Neural cell (in vitro differentiated cells): Measurements from ENCODE around the gene TRIM68. TPM values are rescaled to one million over a fixed set of nuclear protein-coding genes. Genes with fewer than 3 reads are reported as not detected.

Experiments used
- H2AFZ ChIP-seq: fragments of 200-600, 300-800 bp; sonication (generic), shearing (Covaris generic); 2 replicates; pipeline ENCODE4 v1.6.0; 2014; ENCODE audit warnings: low read depth, mild to moderate bottlenecking, antibody characterized with exemption, low read length, moderate library complexity
- H3F3A ChIP-seq: fragments of 200-600 bp; shearing (Covaris generic); 2 replicates; pipeline ENCODE4 v1.6.1; 2016; ENCODE audit warnings: mild to moderate bottlenecking, moderate library complexity, mixed read lengths, antibody characterized with exemption, low read length; ENCODE audit not compliant: insufficient read depth, poor library complexity, severe bottlenecking
- H3K27ac ChIP-seq: fragments of 200-600, 300-800 bp; sonication (generic), shearing (Covaris generic); 2 replicates; pipeline ENCODE4 v1.5.1; 2014; ENCODE audit warnings: mild to moderate bottlenecking, low read length, moderate library complexity
- H3K27me3 ChIP-seq: fragments of 300-800, 200-600 bp; sonication (generic), shearing (Covaris generic); 2 replicates; pipeline ENCODE4 v1.6.0; 2014; ENCODE audit warnings: mild to moderate bottlenecking, low read depth, low read length, moderate library complexity; ENCODE audit not compliant: insufficient read depth
- H3K36me3 ChIP-seq: fragments of 300-800, 200-600 bp; sonication (generic), shearing (Covaris generic); 2 replicates; pipeline ENCODE4 v1.5.1; 2014; ENCODE audit warnings: mild to moderate bottlenecking, antibody characterized with exemption, low read length, moderate library complexity; ENCODE audit not compliant: insufficient read depth
- H3K4me2 ChIP-seq: fragments of 300-800, 200-600 bp; sonication (generic), shearing (Covaris generic); 2 replicates; pipeline ENCODE4 v1.6.0; 2014; ENCODE audit warnings: mild to moderate bottlenecking, low read length
- H3K4me3 ChIP-seq: fragments of 300-800, 200-600 bp; sonication (generic), shearing (Covaris generic); 2 replicates; pipeline ENCODE4 v1.5.1; 2014; ENCODE audit warnings: mild to moderate bottlenecking, low read length, moderate library complexity
- H3K79me2 ChIP-seq: fragments of 200-600 bp; shearing (Covaris generic); replicated peaks from 2 replicates; pipeline ENCODE4 v1.6.0; 2014; ENCODE audit warnings: mild to moderate bottlenecking, low read length, moderate library complexity; ENCODE audit not compliant: insufficient read depth
- H3K9ac ChIP-seq: fragments of 300-800, 200-600 bp; sonication (generic), shearing (Covaris generic); 2 replicates; pipeline ENCODE4 v1.6.1; 2016; ENCODE audit warnings: mild to moderate bottlenecking, low read length, mixed read lengths
- H3K9me2 ChIP-seq: fragments of 200-600 bp; shearing (Covaris generic); 2 replicates; pipeline ENCODE4 v1.6.1; 2016; ENCODE audit warnings: mild to moderate bottlenecking, low read length, mixed read lengths; ENCODE audit not compliant: insufficient read depth
- H3K9me3 ChIP-seq: fragments of 200-600, 300-800 bp; sonication (generic), shearing (Covaris generic); 2 replicates; pipeline ENCODE4 v1.6.1; 2016; ENCODE audit warnings: mild to moderate bottlenecking, mixed run types, low read length, moderate library complexity, mixed read lengths
- H4K20me1 ChIP-seq: fragments of 200-600 bp; shearing (Covaris generic); 2 replicates; pipeline ENCODE4 v1.6.1; 2016; ENCODE audit warnings: mild to moderate bottlenecking, mixed run types; ENCODE audit not compliant: insufficient read depth
- EP300 ChIP-seq: fragments of 450-650 bp; conservative IDR thresholded peaks from 2 replicates; pipeline ENCODE4 v1.6.1; 2014; ENCODE audit warnings: antibody characterized with exemption, mild to moderate bottlenecking, moderate library complexity; ENCODE audit not compliant: poor library complexity, severe bottlenecking
- EZH2 ChIP-seq: fragments of 200-600, 300-800 bp; shearing (Covaris generic), sonication (generic); IDR thresholded peaks from 2 replicates; pipeline ENCODE4 v1.6.1; 2014; ENCODE audit warnings: antibody characterized with exemption, low read length, borderline replicate concordance, mild to moderate bottlenecking; ENCODE audit not compliant: insufficient read depth, poor library complexity, severe bottlenecking
- MXI1 ChIP-seq: fragments of 450-650 bp; conservative IDR thresholded peaks from 2 replicates; pipeline ENCODE4 v1.6.1; 2014; ENCODE audit warnings: antibody characterized with exemption, mild to moderate bottlenecking; ENCODE audit not compliant: poor library complexity, severe bottlenecking
- POLR2AphosphoS5 ChIP-seq: IDR thresholded peaks from 2 replicates; pipeline ENCODE4 v1.6.1; 2012
- RAD21 ChIP-seq: fragments of 450-650 bp; conservative IDR thresholded peaks from 2 replicates; pipeline ENCODE4 v1.6.1; 2014; ENCODE audit warnings: antibody characterized with exemption, mild to moderate bottlenecking, moderate library complexity
- SMC3 ChIP-seq: fragments of 450-650 bp; conservative IDR thresholded peaks from 2 replicates; pipeline ENCODE4 v1.6.1; 2014; ENCODE audit warnings: antibody characterized with exemption, mild to moderate bottlenecking, moderate library complexity; ENCODE audit not compliant: poor library complexity
- TAF1 ChIP-seq: IDR thresholded peaks from 2 replicates; pipeline ENCODE4 v1.6.1; 2012; ENCODE audit warnings: low read depth
- polyA plus RNA-seq: library from polyadenylated mRNA; depleted of rRNA; stranded (reverse); fragments of >200 nt; gene quantifications from 2 replicates; pipeline ENCODE4 v1.2.3, GENCODE V29; 2014
- TF ChIP-seq, protein P1 (sequence below): IDR thresholded peaks from 2 replicates; pipeline ENCODE4 v1.6.1; 2012; ENCODE audit warnings: borderline replicate concordance
- TF ChIP-seq, protein P2 (sequence below): fragments of 450-650 bp; IDR thresholded peaks from 2 replicates; pipeline ENCODE4 v1.5.1; 2014; ENCODE audit warnings: antibody characterized with exemption, mild to moderate bottlenecking, moderate library complexity; ENCODE audit not compliant: poor library complexity, severe bottlenecking

Gene TRIM68
- polyA plus RNA-seq, 1 donor from 2014 or later = 15.3 TPM

DNA sequence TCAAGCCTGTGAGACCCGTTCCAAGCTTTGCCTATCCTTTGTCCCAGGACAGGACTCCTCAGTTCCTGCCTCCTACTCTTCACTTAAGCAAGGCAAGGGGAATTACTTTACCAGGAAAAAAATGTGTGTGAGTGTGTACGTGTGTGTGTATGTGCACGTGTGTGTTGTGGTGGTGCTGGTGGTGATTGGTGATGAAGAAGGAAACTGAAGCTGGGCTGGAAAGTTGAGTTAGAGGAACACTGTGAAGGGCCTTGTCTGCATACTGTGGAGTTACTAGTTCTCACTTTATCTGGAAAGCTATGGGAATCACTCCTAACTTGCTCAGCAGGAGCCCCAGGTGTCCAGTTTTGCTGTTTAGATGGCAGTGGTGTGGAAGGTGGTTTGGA is 29.6 kb upstream of the TRIM68 start:
- TF ChIP-seq EZH2 (no peak), POLR2AphosphoS5 (no peak), EP300 (no peak), TAF1 (no peak), RAD21 (no peak), SMC3 (no peak), MXI1 (no peak)
- TF ChIP-seq, protein P1, sequence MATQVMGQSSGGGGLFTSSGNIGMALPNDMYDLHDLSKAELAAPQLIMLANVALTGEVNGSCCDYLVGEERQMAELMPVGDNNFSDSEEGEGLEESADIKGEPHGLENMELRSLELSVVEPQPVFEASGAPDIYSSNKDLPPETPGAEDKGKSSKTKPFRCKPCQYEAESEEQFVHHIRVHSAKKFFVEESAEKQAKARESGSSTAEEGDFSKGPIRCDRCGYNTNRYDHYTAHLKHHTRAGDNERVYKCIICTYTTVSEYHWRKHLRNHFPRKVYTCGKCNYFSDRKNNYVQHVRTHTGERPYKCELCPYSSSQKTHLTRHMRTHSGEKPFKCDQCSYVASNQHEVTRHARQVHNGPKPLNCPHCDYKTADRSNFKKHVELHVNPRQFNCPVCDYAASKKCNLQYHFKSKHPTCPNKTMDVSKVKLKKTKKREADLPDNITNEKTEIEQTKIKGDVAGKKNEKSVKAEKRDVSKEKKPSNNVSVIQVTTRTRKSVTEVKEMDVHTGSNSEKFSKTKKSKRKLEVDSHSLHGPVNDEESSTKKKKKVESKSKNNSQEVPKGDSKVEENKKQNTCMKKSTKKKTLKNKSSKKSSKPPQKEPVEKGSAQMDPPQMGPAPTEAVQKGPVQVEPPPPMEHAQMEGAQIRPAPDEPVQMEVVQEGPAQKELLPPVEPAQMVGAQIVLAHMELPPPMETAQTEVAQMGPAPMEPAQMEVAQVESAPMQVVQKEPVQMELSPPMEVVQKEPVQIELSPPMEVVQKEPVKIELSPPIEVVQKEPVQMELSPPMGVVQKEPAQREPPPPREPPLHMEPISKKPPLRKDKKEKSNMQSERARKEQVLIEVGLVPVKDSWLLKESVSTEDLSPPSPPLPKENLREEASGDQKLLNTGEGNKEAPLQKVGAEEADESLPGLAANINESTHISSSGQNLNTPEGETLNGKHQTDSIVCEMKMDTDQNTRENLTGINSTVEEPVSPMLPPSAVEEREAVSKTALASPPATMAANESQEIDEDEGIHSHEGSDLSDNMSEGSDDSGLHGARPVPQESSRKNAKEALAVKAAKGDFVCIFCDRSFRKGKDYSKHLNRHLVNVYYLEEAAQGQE = no peak
- TF ChIP-seq, protein P2, sequence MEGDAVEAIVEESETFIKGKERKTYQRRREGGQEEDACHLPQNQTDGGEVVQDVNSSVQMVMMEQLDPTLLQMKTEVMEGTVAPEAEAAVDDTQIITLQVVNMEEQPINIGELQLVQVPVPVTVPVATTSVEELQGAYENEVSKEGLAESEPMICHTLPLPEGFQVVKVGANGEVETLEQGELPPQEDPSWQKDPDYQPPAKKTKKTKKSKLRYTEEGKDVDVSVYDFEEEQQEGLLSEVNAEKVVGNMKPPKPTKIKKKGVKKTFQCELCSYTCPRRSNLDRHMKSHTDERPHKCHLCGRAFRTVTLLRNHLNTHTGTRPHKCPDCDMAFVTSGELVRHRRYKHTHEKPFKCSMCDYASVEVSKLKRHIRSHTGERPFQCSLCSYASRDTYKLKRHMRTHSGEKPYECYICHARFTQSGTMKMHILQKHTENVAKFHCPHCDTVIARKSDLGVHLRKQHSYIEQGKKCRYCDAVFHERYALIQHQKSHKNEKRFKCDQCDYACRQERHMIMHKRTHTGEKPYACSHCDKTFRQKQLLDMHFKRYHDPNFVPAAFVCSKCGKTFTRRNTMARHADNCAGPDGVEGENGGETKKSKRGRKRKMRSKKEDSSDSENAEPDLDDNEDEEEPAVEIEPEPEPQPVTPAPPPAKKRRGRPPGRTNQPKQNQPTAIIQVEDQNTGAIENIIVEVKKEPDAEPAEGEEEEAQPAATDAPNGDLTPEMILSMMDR = no peak
- Histone ChIP-seq H3K27me3 (no peaks in the 10 kb centered on the region), H3F3A (no peaks in the 10 kb centered on the region), H3K27ac (no peak overlapping the region), H3K79me2 (no peaks in the 10 kb centered on the region), H3K9ac (no peak overlapping the region), H3K9me2 (no peaks in the 10 kb centered on the region), H3K4me2 (no peak overlapping the region), H3K4me3 (no peak overlapping the region), H3K9me3 (no peaks in the 10 kb centered on the region), H4K20me1 (no peaks in the 10 kb centered on the region), H3K36me3 (no peaks in the 10 kb centered on the region), H2AFZ (no peak overlapping the region)

DNA sequence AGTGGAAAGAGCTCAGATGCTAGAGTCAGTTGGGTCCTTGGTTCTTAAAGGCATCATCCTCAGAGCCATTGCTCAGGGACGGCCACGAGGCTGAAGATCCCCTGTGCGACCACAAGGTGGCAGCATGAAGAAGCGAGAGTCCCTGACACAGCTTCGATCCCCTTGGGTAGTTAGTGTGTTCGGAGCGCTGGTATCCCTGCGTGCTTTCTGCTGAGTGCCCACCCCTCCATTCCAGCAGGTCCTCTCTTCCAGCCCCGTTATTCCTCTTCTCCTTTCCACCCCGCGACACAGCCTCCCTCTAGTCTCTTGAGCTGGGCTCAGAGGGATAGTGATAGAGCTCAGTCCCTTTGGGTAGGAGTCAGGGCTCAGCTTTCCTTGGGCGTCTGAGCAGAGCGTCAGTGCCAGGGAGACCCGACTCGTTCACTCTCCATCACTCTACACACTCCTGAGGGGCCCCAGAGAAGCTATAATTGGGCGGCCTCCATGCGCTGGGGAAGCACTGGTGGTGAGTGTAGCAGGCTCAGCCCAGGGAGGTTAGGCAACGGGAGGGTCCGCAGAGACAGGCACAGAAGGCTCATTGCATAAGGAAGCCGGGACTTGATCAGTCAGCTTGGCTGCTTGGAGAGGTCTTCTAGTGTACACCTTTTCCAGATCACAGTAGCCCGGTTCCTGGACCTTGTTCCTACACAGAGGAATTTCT is 29.1 kb upstream of the TRIM68 start, which contains the start of gene OR51D1:
TSS of gene OR51D1 (plus strand) at position 516 of the 700 bp plus-strand sequence. CDS start 2,314 bp downstream, outside the sequence.
- TF ChIP-seq RAD21 (peak; percentile 89), POLR2AphosphoS5 (no peak), EP300 (no peak), TAF1 (no peak), SMC3 (peak; percentile 96), MXI1 (no peak), EZH2 (no peak)
- TF ChIP-seq, protein P2 = peak; percentile 90
- TF ChIP-seq, protein P1 = no peak
- no peak within 1 kb of the TSS for H2AFZ ChIP-seq

More for the DNA sequence above, 29.1 kb upstream of the TRIM68 start, which contains the start of gene OR51D1:
- Histone ChIP-seq H3K9ac (no peak within 1 kb of the TSS), H3F3A (no peaks in the 10 kb centered on the region), H3K27me3 (no peaks in the 10 kb centered on the region), H3K4me3 (peak within 1 kb of the TSS; percentile 33), H3K79me2 (no peaks in the 10 kb centered on the region), H3K4me2 (no peak within 1 kb of the TSS), H3K36me3 (no peaks in the 10 kb centered on the region), H3K27ac (no peak within 1 kb of the TSS), H4K20me1 (no peaks in the 10 kb centered on the region), H3K9me2 (no peaks in the 10 kb centered on the region), H3K9me3 (no peaks in the 10 kb centered on the region)
